ENCODE measurements around the gene PTPRT. TPM values are rescaled to one million over a fixed set of nuclear protein-coding genes. Genes with fewer than 3 reads are reported as not detected.
A peak's percentile ranks its signal among the peaks of the same experiment; 100 is the strongest.

The PTPRT gene
- total RNA-seq, 1 donor from 2014 or later = 0.56 TPM

GRCh38 chr20:42949950-42950349 is 239.8 kb downstream of the PTPRT start:
- peaks cover 7% of the 10 kb centered on the region for H3K4me1 Mint-ChIP-seq
- no peak overlapping the region for H3K4me3 Mint-ChIP-seq
- TF ChIP-seq CTCF (conservative IDR thresholded peaks at IDR 0.05) = peak; percentile 25
- DNase-seq (ENCODE audit: low read depth, low spot score) = no peak
- H3K27ac Mint-ChIP-seq (ENCODE audit: unreplicated experiment) = no peak overlapping the region
- H3K9me3 Mint-ChIP-seq = no peaks in the 10 kb centered on the region
- peaks cover 20% of the 10 kb centered on the region for H3K27me3 Mint-ChIP-seq (ENCODE audit: low read depth)
- H3K36me3 Mint-ChIP-seq (ENCODE audit: low read depth) = no peaks in the 10 kb centered on the region

DNA sequence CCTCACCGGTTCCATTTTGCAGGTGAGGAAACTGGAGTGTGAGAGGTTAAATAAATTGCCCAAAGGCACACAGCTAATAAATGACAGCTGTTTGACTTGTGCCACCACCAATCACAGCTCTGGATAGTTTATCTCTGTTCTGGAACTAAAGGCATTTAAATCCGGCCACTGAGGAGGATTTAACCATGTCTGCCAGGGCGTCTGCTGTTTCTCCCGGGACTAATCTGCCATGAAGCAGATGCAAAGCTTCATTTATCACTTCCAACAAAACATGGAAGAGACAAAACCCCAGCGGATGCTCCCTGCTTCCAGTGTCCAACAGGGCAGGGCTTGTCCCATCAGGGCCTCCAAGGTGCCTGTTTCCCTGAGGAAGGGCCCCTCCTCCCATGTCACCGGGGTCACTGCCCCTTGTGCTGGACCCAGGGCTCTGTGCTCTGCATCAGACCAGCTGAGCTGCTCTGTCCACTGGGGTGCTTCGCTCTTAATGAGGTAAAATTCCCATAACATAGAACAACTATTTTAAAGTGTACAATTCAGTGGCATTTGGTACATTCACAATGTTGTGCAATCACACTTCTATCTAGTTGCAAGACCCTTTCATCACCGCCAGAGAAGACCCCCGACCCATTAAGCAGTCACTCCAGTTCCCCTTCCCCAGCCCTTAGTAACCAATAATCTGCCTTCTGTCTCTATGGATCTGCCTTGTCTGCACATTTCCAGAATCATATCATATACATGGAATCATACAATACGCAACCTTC is 244.3 kb downstream of the PTPRT start:
- Mint-ChIP-seq H3K4me3 (no peak overlapping the region), H3K4me1 (peaks cover 7% of the 10 kb centered on the region), H3K27ac (ENCODE audit: unreplicated experiment) (no peak overlapping the region), H3K27me3 (ENCODE audit: low read depth) (no peaks in the 10 kb centered on the region), H3K9me3 (no peaks in the 10 kb centered on the region), H3K36me3 (ENCODE audit: low read depth) (no peaks in the 10 kb centered on the region)
- DNase-seq (ENCODE audit: low read depth, low spot score) = no peak
- no peak for TF ChIP-seq CTCF (conservative IDR thresholded peaks at IDR 0.05)

DNA sequence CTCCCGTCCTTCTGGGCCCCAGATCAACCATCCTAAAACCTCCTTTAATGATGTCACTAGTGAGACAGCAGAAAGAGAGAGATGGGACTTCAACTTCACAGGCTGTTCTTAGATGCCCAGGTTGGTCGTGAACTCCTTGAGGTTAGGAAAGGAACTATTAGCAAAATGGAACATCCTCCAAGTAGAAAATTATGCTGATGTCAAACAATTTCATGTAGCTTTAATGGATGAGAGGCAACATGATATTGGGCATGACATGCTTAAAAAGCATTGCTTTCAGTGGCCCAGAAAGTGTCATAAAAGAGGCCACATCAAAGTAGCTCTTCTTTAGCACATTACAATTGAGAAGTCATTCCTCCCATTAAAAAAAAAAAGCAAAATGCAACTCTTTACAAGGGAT is 248.1 kb downstream of the PTPRT start:
- no peak for TF ChIP-seq CTCF (conservative IDR thresholded peaks at IDR 0.05)
- Mint-ChIP-seq H3K9me3 (no peaks in the 10 kb centered on the region), H3K27me3 (ENCODE audit: low read depth) (no peaks in the 10 kb centered on the region), H3K27ac (ENCODE audit: unreplicated experiment) (peak overlapping the region; percentile 30), H3K4me3 (no peak overlapping the region), H3K4me1 (peaks cover 30% of the 10 kb centered on the region), H3K36me3 (ENCODE audit: low read depth) (no peaks in the 10 kb centered on the region)
- DNase-seq (ENCODE audit: low read depth, low spot score) = no peak

DNA sequence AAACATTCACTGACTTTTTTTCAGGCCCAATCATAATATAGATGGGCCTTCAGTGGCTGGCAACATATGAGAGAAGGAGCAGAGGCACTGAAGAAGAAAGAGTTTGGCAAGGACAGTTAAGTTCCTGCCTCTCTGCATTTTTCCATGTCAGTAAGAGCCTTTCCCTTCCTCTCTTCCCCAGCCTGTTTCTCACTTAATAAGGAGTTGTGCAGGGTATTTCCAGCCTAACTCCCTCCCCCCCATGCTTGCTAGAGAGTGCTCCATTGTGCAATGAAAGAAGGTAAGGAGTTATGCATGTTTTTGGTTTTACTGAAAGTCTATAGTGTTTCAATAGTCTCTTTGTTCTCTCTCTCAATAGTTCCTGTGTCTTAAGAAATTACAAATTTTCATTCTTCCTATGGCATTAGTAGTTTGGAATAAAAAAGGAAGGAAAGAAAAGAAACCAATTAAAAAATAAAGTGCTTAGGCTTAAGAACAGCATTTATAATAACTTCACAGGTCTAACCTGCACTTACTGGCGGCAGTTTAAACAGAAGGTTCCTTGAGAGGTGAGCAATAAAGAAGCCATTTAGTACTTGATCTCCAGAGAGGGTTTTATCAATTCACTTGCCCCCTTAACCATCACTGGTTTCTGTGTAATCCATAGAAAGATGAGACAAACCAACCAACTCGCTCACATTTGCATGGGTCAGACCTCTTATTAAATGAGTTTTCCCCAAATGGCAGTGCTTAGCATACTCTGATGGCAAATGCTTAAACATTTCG is 251.1 kb downstream of the PTPRT start:
- peak overlapping the region; percentile 32 for H3K4me3 Mint-ChIP-seq
- H3K27ac Mint-ChIP-seq (ENCODE audit: unreplicated experiment) = peak overlapping the region; percentile 63
- DNase-seq (ENCODE audit: low read depth, low spot score) = no peak
- no peak for TF ChIP-seq CTCF (conservative IDR thresholded peaks at IDR 0.05)
- no peaks in the 10 kb centered on the region for H3K27me3 Mint-ChIP-seq (ENCODE audit: low read depth)
- no peaks in the 10 kb centered on the region for H3K9me3 Mint-ChIP-seq
- H3K36me3 Mint-ChIP-seq (ENCODE audit: low read depth) = no peaks in the 10 kb centered on the region
- H3K4me1 Mint-ChIP-seq = peaks cover 22% of the 10 kb centered on the region

DNA sequence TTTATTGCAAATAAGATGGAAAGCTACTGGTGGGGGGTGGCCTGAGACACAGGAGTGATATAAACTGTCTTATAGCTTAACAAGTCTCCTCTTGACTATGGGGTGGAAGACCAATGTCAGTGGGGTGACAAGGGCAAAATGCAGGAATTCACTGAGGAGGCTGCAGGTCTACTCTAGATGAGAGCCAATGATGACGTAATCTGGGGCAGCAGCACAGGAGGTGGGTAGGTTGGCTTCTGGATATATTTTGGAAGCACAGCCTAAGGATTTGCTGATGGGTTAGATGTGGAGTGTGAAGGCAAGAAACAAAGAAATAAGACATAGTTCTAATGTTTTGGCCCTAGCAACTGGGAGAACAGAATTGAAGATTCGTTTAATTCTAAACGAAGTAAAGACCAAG is 253.2 kb downstream of the PTPRT start:
- Mint-ChIP-seq H3K9me3 (no peaks in the 10 kb centered on the region), H3K4me1 (peaks cover 22% of the 10 kb centered on the region), H3K4me3 (no peak overlapping the region), H3K27ac (ENCODE audit: unreplicated experiment) (peak overlapping the region; percentile 1), H3K36me3 (ENCODE audit: low read depth) (no peaks in the 10 kb centered on the region), H3K27me3 (ENCODE audit: low read depth) (no peaks in the 10 kb centered on the region)
- TF ChIP-seq CTCF (conservative IDR thresholded peaks at IDR 0.05) = no peak
- DNase-seq (ENCODE audit: low read depth, low spot score) = no peak
